GM21423 (cell line): ENCODE results near the gene CYP1A2.

Experiments used
- ATAC-seq: cut with Tn5 transposase; IDR thresholded peaks from one replicate; pipeline ENCODE4 v1.9.1; 2021; ENCODE audit warnings: mild to moderate bottlenecking, moderate library complexity; ENCODE audit not compliant: unreplicated experiment

Gene CYP1A2

GRCh38 chr15:74788042-74788682, 39.5 kb downstream of the CYP1A2 start:
- no peak for ATAC-seq

- peak; percentile 29 for ATAC-seq
These were observed 40.1 kb downstream of the CYP1A2 start for GRCh38 chr15:74788683-74789151.

- ATAC-seq, result no peak
These were observed 40.6 kb downstream of the CYP1A2 start for GRCh38 chr15:74789171-74789631.

GRCh38 chr15:74789741-74790079, 41.1 kb downstream of the CYP1A2 start:
- ATAC-seq, result no peak

- ATAC-seq, result no peak
These were observed 41.7 kb downstream of the CYP1A2 start for GRCh38 chr15:74790080-74790916.

GRCh38 chr15:74791007-74791406, 42.4 kb downstream of the CYP1A2 start:
- no peak for ATAC-seq

GRCh38 chr15:74791667-74792066, 43.0 kb downstream of the CYP1A2 start:
- no peak for ATAC-seq

GRCh38 chr15:74792227-74793016, 43.8 kb downstream of the CYP1A2 start:
- no peak for ATAC-seq

- ATAC-seq, result no peak
These were observed 44.7 kb downstream of the CYP1A2 start for GRCh38 chr15:74793135-74794028.

GRCh38 chr15:74794248-74794969, 45.8 kb downstream of the CYP1A2 start:
- ATAC-seq, result no peak

GRCh38 chr15:74794970-74795349, 46.3 kb downstream of the CYP1A2 start:
- no peak for ATAC-seq

GRCh38 chr15:74795966-74796625, 47.5 kb downstream of the CYP1A2 start:
- ATAC-seq, result no peak

- no peak for ATAC-seq
These were observed 50.0 kb downstream of the CYP1A2 start for GRCh38 chr15:74798388-74799254.

GRCh38 chr15:74799255-74799855, 50.7 kb downstream of the CYP1A2 start:
- peak; percentile 10 for ATAC-seq

- ATAC-seq, result peak; percentile 62
These were observed 51.4 kb downstream of the CYP1A2 start for GRCh38 chr15:74799856-74800558.

- ATAC-seq, result no peak
These were observed 52.0 kb downstream of the CYP1A2 start for GRCh38 chr15:74800559-74801094.
